GM12872 (cell line): Measurements from ENCODE around the gene RPL10.

ENCODE experiments used
- TF ChIP-seq, protein P1 (sequence below): IDR thresholded peaks from 3 replicates; pipeline ENCODE4 v1.5.1; 2011; ENCODE audit warnings: low read depth, mild to moderate bottlenecking, low read length, moderate library complexity; ENCODE audit not compliant: insufficient read depth

The RPL10 gene

DNA sequence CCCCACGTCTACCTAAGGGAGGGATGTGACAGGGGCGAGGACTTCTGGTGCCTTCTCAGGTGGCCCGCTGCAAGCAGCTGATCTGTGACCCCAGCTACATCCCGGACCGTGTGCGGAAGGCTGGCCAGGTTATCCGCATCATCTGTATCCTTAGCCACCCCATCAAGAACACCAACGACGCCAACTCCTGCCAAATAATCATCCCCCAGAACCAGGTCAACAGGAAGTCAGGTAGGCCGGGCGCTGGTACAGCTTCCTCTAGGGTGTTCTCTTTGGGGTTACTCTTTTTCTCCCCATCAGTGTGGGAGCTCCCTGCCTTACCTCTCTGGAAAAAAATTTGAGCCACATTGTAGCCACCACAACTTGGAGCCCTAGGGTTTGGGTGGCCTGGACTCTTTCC is 43.4 kb downstream of the RPL10 start:
- TF ChIP-seq, protein P1, sequence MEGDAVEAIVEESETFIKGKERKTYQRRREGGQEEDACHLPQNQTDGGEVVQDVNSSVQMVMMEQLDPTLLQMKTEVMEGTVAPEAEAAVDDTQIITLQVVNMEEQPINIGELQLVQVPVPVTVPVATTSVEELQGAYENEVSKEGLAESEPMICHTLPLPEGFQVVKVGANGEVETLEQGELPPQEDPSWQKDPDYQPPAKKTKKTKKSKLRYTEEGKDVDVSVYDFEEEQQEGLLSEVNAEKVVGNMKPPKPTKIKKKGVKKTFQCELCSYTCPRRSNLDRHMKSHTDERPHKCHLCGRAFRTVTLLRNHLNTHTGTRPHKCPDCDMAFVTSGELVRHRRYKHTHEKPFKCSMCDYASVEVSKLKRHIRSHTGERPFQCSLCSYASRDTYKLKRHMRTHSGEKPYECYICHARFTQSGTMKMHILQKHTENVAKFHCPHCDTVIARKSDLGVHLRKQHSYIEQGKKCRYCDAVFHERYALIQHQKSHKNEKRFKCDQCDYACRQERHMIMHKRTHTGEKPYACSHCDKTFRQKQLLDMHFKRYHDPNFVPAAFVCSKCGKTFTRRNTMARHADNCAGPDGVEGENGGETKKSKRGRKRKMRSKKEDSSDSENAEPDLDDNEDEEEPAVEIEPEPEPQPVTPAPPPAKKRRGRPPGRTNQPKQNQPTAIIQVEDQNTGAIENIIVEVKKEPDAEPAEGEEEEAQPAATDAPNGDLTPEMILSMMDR = no peak

DNA sequence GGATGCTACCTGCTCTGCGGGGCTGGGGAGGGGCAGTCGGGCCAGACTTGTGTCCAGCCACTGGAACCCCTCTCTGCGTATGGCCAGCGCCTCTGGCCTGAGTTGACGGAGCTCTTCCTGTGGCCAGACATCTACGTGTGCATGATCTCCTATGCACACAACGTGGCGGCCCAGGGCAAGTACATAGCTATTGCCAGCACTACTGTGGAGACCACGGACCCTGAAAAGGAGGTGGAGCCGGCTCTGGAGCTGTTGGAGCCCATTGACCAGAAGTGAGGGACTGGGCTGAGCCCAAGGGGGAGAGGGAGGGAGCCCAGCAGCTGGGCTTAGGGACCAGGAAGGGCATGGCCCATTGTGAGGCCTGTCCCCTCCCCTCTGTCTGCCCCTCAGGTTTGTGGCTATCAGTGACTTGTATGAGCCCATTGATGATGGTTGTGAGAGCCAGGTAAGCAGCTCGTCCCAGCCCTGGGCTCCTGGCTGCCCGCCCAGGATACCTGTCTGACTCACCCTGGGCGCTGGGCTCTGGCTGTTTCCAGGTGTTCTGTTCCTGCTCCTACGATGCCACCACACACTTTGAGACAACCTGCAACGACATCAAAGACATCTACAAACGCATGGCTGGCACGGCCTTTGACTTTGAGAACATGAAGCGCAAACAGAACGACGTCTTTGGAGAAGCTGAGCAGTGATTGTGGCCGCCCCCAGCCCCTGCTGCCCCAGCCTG is 44.0 kb downstream of the RPL10 start:
- TF ChIP-seq, protein P1 = no peak

DNA sequence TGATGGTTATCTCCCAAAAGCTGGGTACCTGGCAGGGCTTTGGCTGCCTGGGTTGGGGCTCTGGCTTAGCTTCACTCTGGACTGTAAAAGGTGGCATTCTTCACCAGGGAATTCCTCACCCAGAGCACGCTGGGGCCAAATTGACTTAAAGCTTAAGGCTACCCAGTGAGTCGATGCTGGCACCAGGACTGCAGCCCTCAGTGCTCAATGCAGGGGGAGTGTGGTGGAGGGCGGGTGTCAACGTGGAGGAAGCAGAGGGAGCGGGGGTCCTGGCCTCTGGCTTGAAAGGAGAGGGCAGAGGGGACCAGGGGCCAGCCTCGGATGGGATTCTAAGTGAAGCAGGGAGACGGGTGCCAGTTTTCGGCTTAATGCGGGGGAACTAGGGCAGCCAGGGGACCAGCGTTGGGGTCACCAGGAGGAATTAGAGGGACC is 45.3 kb downstream of the RPL10 start:
- TF ChIP-seq, protein P1 = no peak

DNA sequence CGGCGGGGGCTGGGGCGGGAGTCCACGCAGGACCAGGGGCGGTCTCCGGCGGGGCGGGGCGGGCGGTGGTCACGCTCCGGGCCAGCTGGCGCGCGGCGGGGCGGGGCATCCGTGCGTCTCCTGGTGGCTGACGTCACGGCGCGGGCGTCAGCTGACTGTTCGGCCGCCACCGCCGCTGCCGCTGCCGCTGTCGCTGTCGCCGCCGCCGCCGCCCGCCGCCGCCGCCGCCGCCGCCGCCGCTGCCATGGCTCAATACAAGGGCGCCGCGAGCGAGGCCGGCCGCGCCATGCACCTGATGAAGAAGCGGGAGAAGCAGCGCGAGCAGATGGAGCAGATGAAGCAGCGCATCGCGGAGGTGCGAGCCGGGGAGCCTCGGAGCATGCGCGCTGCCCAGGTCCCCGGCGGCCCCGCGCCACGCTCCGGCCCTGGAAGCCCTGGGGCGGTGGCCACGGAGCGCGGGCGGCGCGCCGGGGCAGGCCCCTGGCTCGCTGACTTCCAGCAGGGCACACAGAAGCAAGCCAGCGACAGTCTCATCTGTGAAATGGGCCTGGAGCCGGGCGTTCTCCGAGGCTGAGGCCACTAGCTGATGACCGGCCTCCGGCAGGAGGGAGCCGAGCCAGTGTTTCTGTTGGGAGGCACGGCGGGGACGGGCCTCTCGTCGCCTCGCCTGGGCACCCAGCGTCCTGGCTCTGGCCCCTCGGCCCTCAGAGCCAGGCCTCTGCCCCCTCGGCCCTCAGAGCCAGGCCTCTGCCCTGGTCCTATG is 46.0 kb downstream of the RPL10 start, which contains the start of gene FAM50A:
FAM50A (plus strand) TSS at position 150 of the 763 bp plus-strand sequence; CDS start at position 245, 95 bp downstream.
- TF ChIP-seq, protein P1 = no peak

DNA sequence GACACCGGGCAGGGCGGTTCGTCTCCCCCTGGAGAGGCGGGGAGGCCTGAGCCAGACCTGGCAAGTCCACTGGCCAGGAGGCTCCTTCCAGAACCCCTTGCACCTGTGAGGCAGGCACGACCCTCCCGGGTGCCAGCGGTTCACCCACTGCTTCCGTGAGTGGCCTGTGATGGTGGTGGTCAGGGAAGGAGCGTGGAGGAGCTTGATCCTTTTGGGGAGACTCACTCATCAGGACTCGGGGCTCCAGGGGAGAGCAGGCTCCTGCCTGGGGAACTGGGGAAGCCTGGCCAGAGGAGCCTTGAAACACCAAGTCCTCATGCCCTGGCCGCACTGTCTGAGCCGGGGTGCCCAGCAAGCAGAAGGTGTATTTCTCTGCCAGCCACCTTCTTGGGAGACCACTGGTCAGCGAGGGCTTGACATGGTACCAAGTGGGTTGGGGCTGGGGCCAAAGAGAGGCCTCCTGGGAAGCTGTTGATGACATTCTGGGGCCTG is 46.6 kb downstream of the RPL10 start:
- TF ChIP-seq, protein P1 = no peak

DNA sequence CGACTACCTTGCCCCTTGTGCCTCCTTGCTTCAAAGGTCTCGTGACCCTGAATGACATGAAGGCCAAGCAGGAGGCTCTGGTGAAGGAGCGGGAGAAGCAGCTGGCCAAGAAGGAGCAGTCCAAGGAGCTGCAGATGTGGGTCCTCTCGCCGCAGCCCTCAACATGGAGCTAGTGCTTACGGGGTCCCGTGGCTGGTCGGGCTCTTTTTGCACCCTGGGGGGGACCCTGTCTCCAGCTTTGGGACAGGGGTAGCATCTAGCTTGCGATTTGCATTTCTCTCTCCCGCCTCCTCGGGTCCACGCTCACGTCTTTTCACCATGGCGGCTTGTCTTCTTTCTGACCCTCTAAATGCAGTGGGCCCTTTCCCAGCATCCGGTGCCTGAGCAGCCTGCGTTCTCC is 47.6 kb downstream of the RPL10 start:
- TF ChIP-seq, protein P1 = no peak

DNA sequence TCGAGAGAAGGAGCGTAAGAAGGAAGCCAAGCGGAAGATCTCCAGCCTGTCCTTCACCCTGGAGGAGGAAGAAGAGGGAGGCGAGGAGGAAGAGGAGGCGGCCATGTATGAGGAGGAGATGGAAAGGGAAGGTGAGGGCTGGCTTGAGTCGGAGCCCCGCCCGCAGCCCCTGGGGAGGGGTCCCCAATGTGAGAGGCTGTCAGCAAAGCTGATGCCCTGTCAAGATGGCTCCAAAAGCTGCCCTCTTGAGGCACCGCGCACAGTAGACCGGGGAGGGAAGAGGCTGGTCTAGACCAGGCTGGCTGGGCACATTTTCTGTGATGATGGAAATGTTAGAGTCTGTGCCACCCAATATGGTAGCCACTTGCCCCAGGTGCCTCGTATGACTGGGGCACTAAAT is 48.3 kb downstream of the RPL10 start:
- TF ChIP-seq, protein P1 = no peak
